ENCODE measurements around the gene ZC3H12C.
"Not testable (repeated sequence)": the region's sequence is repeated elsewhere in the genome, so short reads cannot be mapped to it uniquely, and the experiment has no call there.

DNA sequence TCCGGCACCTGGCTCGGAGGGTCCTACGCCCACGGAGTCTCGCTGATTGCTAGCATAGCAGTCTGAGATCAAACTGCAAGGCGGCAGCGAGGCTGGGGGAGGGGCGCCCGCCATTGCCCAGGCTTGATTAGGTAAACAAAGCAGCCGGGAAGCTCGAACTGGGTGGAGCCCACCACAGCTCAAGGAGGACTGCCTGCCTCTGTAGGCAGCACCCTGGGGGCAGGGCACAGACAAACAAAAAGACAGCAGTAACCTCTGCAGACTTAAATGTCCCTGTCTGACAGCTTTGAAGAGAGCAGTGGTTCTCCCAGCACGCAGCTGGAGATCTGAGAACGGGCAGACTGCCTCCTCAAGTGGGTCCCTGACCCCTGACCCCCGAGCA lies 116.1 kb downstream of the ZC3H12C start:
- TF ChIP-seq, protein P1, sequence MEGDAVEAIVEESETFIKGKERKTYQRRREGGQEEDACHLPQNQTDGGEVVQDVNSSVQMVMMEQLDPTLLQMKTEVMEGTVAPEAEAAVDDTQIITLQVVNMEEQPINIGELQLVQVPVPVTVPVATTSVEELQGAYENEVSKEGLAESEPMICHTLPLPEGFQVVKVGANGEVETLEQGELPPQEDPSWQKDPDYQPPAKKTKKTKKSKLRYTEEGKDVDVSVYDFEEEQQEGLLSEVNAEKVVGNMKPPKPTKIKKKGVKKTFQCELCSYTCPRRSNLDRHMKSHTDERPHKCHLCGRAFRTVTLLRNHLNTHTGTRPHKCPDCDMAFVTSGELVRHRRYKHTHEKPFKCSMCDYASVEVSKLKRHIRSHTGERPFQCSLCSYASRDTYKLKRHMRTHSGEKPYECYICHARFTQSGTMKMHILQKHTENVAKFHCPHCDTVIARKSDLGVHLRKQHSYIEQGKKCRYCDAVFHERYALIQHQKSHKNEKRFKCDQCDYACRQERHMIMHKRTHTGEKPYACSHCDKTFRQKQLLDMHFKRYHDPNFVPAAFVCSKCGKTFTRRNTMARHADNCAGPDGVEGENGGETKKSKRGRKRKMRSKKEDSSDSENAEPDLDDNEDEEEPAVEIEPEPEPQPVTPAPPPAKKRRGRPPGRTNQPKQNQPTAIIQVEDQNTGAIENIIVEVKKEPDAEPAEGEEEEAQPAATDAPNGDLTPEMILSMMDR (IDR thresholded peaks at IDR 0.05), result not testable (repeated sequence)
- TF ChIP-seq POLR2A (IDR thresholded peaks at IDR 0.05), result not testable (repeated sequence)

Data from Peyer's patch (tissue), 4 donors.